Loucy (cell line): ENCODE measurements around the gene SRP19.

Experiments
- H2AFZ ChIP-seq: fragments of 200-600 bp; sonication (generic); 2 replicates; pipeline ENCODE4 v1.6.0; 2016; ENCODE audit warnings: antibody characterized with exemption, mild to moderate bottlenecking, low read length, moderate library complexity
- H3F3A ChIP-seq: fragments of 200-600 bp; 2 replicates; pipeline ENCODE4 v1.6.0; 2016; ENCODE audit warnings: antibody characterized with exemption, low read depth, mild to moderate bottlenecking
- H3K27me3 ChIP-seq: fragments of 200-600 bp; sonication (generic); 2 replicates; pipeline ENCODE4 v1.6.1; 2014; ENCODE audit warnings: low read length, mild to moderate bottlenecking; ENCODE audit not compliant: insufficient read depth, poor library complexity, severe bottlenecking
- H3K36me3 ChIP-seq: fragments of 200-600 bp; sonication (generic); 2 replicates; pipeline ENCODE4 v1.6.1; 2016; ENCODE audit warnings: low read length; ENCODE audit not compliant: insufficient read depth
- H3K4me1 ChIP-seq: fragments of 200-600 bp; sonication (generic); 2 replicates; pipeline ENCODE4 v1.5.1; 2014; ENCODE audit warnings: low read length, mild to moderate bottlenecking; ENCODE audit not compliant: insufficient read depth, poor library complexity, severe bottlenecking
- H3K4me2 ChIP-seq: fragments of 200-600 bp; sonication (generic); 2 replicates; pipeline ENCODE4 v1.6.0; 2014; ENCODE audit warnings: antibody characterized with exemption, low read length, low read depth, mild to moderate bottlenecking; ENCODE audit not compliant: poor library complexity, severe bottlenecking
- H3K4me3 ChIP-seq: fragments of 200-600 bp; sonication (generic); 2 replicates; pipeline ENCODE4 v1.5.1; 2014; ENCODE audit warnings: low read length, mild to moderate bottlenecking, mixed read lengths; ENCODE audit not compliant: poor library complexity, severe bottlenecking
- H3K79me2 ChIP-seq: fragments of 200-600 bp; sonication (generic); 2 replicates; pipeline ENCODE4 v1.6.1; 2014; ENCODE audit warnings: low read length; ENCODE audit not compliant: insufficient read depth
- H3K9ac ChIP-seq: fragments of 200-600 bp; sonication (generic); 2 replicates; pipeline ENCODE4 v1.6.0; 2014; ENCODE audit warnings: mild to moderate bottlenecking, low read depth, low read length, moderate library complexity; ENCODE audit not compliant: poor library complexity, severe bottlenecking
- H3K9me2 ChIP-seq: fragments of 200-600 bp; sonication (generic); replicated peaks from 2 replicates; pipeline ENCODE4 v1.6.1; 2016; ENCODE audit warnings: low read depth, low read length, mixed read lengths
- H3K9me3 ChIP-seq: fragments of 200-600 bp; sonication (generic); 2 replicates; pipeline ENCODE4 v1.6.1; 2014; ENCODE audit warnings: mild to moderate bottlenecking, antibody characterized with exemption, low read length, low read depth; ENCODE audit not compliant: insufficient read depth
- H4K20me1 ChIP-seq: fragments of 200-600 bp; sonication (generic); 2 replicates; pipeline ENCODE4 v1.6.0; 2014; ENCODE audit warnings: antibody characterized with exemption, low read length, mild to moderate bottlenecking; ENCODE audit not compliant: insufficient read depth, poor library complexity, severe bottlenecking
- EZH2phosphoT487 ChIP-seq: fragments of 200-600 bp; IDR thresholded peaks from 2 replicates; pipeline ENCODE4 v1.6.1; 2018; ENCODE audit warnings: antibody characterized with exemption, mild to moderate bottlenecking, moderate library complexity, borderline replicate concordance
- TF ChIP-seq, protein P1 (sequence below): fragments of 200-600 bp; sonication (generic); conservative IDR thresholded peaks from 2 replicates; pipeline ENCODE4 v1.5.1; 2014; ENCODE audit warnings: mild to moderate bottlenecking, antibody characterized with exemption, low read length

Gene SRP19

DNA sequence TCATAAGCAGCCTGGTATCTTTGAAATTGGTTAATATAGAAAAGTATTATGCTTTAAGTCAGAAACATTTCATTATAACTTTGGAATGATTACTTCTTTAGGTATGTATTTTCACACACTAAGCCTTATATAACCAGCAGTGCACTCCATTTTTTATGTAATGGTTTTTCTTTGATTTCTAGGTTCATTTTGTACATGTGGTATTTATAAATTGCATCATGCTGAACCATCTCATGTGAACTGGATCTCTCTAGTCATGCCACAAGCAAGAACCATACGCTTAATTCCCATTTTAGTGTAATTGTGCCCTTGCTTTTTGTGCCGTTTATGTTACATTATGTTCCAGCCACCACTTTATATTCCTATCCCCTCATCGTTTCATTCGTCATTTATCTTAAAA, 38.6 kb upstream of the SRP19 start:
- H2AFZ ChIP-seq: no peak overlapping the region
- H3K9me3 ChIP-seq: no peaks in the 10 kb centered on the region
- no peak overlapping the region for H3K4me3 ChIP-seq
- no peaks in the 10 kb centered on the region for H4K20me1 ChIP-seq
- peaks cover 57% of the 10 kb centered on the region; the same call in 1 of the 2 replicates for H3K36me3 ChIP-seq
- H3K79me2 ChIP-seq: no peaks in the 10 kb centered on the region
- H3K9me2 ChIP-seq: no peaks in the 10 kb centered on the region
- H3F3A ChIP-seq: no peaks in the 10 kb centered on the region
- no peaks in the 10 kb centered on the region for H3K4me1 ChIP-seq
- TF ChIP-seq, protein P1, sequence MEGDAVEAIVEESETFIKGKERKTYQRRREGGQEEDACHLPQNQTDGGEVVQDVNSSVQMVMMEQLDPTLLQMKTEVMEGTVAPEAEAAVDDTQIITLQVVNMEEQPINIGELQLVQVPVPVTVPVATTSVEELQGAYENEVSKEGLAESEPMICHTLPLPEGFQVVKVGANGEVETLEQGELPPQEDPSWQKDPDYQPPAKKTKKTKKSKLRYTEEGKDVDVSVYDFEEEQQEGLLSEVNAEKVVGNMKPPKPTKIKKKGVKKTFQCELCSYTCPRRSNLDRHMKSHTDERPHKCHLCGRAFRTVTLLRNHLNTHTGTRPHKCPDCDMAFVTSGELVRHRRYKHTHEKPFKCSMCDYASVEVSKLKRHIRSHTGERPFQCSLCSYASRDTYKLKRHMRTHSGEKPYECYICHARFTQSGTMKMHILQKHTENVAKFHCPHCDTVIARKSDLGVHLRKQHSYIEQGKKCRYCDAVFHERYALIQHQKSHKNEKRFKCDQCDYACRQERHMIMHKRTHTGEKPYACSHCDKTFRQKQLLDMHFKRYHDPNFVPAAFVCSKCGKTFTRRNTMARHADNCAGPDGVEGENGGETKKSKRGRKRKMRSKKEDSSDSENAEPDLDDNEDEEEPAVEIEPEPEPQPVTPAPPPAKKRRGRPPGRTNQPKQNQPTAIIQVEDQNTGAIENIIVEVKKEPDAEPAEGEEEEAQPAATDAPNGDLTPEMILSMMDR: no peak
- no peak for TF ChIP-seq EZH2phosphoT487
- H3K9ac ChIP-seq: no peak overlapping the region
- H3K4me2 ChIP-seq: no peak overlapping the region
- no peaks in the 10 kb centered on the region for H3K27me3 ChIP-seq

DNA sequence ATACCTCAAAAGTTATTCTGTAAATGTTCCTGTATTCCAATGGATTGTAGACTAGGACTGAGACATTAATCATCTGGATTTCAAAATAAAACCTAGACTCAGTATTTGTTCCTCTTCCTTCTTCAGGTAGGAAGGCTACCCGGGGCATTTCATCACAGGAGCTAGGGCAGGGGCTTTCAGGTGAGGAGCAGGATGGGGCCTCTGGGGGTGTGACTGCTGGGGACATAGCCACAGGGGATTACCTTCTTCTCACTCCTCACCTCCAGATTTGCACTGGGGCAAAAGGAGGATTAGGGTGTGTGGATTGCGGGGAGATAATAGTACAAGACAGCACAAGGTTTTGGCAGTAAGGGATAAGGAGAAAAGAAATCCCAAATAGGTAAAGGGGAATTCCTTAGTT, 37.9 kb upstream of the SRP19 start:
- H3K9me2 ChIP-seq: no peaks in the 10 kb centered on the region
- no peaks in the 10 kb centered on the region for H4K20me1 ChIP-seq
- TF ChIP-seq EZH2phosphoT487: no peak
- no peaks in the 10 kb centered on the region for H3K4me1 ChIP-seq
- H3K9ac ChIP-seq: no peak overlapping the region
- no peak overlapping the region for H2AFZ ChIP-seq
- no peaks in the 10 kb centered on the region for H3F3A ChIP-seq
- no peaks in the 10 kb centered on the region for H3K9me3 ChIP-seq
- no peak overlapping the region for H3K4me3 ChIP-seq
- H3K4me2 ChIP-seq: no peak overlapping the region
- peaks cover 57% of the 10 kb centered on the region; the same call in 1 of the 2 replicates for H3K36me3 ChIP-seq
- no peaks in the 10 kb centered on the region for H3K79me2 ChIP-seq
- H3K27me3 ChIP-seq: no peaks in the 10 kb centered on the region

DNA sequence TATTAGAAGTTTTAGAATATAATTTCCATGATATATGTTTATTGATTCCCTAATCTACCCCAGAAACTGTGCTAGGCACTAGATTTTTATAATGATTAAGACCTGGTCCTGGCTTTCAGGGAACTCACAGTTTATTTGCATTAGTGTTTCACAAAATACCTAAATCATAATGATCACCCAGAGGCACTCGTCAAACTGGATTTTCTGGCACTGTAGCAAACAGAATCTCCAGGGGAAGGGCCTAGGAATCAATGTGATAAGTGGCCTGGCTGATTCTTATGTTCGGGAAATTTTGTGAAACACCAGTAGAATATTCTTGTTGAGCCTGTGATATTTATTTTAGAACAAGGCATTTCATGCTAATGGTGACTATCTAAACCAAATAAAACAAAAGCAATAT, 37.4 kb upstream of the SRP19 start:
- Histone ChIP-seq H4K20me1 (no peaks in the 10 kb centered on the region), H3K36me3 (peaks cover 58% of the 10 kb centered on the region; the same call in 1 of the 2 replicates), H3K4me1 (no peaks in the 10 kb centered on the region), H2AFZ (no peak overlapping the region), H3K27me3 (no peaks in the 10 kb centered on the region), H3K9ac (no peak overlapping the region), H3K9me3 (no peaks in the 10 kb centered on the region), H3K4me3 (no peak overlapping the region), H3F3A (no peaks in the 10 kb centered on the region), H3K9me2 (no peaks in the 10 kb centered on the region), H3K4me2 (no peak overlapping the region), H3K79me2 (no peaks in the 10 kb centered on the region)
- no peak for TF ChIP-seq EZH2phosphoT487
- TF ChIP-seq, protein P1: no peak

DNA sequence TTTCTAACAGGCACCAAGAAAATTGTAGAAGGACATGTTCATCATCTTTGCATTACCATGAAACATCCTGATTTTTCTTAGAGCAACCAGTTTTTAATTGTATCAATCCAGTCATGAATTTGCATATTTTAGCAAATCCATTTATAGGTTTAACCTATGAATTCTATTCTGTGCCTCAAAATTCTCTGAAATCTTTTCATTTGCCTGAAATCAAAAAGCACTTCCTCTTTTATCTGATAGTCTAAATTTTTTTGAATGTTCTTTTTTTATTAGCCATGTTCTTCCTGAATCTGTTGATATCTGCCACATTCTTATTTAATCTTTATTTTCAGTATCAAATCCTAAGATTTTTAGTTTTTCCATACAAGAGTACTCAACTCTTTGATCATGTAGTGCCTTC, 36.9 kb upstream of the SRP19 start:
- no peaks in the 10 kb centered on the region for H4K20me1 ChIP-seq
- H3K9me3 ChIP-seq: no peaks in the 10 kb centered on the region
- no peaks in the 10 kb centered on the region for H3F3A ChIP-seq
- H3K4me1 ChIP-seq: no peaks in the 10 kb centered on the region
- no peak overlapping the region for H3K4me3 ChIP-seq
- H3K9me2 ChIP-seq: no peaks in the 10 kb centered on the region
- H3K27me3 ChIP-seq: no peaks in the 10 kb centered on the region
- H2AFZ ChIP-seq: no peak overlapping the region
- no peak overlapping the region for H3K9ac ChIP-seq
- peaks cover 54% of the 10 kb centered on the region; the same call in 1 of the 2 replicates for H3K36me3 ChIP-seq
- no peak overlapping the region for H3K4me2 ChIP-seq
- TF ChIP-seq EZH2phosphoT487: no peak
- TF ChIP-seq, protein P1: no peak
- H3K79me2 ChIP-seq: no peaks in the 10 kb centered on the region
